ENCODE data around the gene GOLT1B.
"Not testable (repeated sequence)": the region's sequence is repeated elsewhere in the genome, so short reads cannot be mapped to it uniquely, and the experiment has no call there.

The GOLT1B gene, protein sequence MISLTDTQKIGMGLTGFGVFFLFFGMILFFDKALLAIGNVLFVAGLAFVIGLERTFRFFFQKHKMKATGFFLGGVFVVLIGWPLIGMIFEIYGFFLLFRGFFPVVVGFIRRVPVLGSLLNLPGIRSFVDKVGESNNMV

DNA sequence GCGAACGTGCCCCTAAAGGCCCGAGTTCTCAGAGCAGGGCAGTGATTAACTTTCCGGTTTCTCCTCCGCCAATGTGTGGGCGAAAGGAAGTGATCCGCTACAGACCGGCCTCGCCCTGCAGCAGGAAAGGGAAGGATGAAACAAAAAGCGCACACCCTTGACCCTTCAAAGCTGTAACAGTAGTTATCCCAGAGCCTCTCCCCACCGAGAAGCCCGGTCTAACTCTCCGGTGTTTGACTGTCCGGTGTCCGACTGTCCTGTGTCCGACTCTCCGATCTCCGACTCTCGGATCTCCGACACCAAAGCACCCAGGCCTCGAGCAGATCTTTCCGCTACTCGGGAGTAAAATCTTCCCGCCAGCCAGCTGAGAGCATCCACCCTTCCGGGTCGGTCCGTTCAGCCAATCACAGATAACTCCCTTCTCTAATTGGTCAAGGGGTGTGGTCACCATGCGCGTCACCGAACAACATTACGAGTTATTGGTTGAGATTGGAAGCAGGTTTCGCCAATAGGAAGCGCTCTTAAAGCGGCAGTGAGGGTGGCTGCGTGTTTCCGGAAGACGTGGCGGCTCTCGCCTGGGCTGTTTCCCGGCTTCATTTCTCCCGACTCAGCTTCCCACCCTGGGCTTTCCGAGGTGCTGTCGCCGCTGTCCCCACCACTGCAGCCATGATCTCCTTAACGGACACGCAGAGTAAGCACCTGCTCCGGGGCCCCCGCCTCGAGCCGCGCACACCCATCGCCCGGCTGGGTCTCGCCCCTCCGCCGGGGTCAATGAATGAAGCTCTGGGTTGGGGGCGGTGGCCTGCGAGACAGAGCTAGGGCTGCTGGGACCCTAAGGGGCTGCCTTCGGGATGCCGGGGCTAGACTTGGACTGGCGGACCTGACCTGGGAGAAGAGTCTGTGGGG, at the start of gene GOLT1B, which contains the start of gene RECQL:
Gene GOLT1B (plus strand): TSS at position 532 of the 906 bp plus-strand sequence. CDS start 135 bp downstream, at position 667.
Gene RECQL (minus strand): TSS at position 378 of the 906 bp plus-strand sequence. CDS start 2,065 bp downstream, outside the sequence.
- DNase-seq = peak; percentile 93

DNA sequence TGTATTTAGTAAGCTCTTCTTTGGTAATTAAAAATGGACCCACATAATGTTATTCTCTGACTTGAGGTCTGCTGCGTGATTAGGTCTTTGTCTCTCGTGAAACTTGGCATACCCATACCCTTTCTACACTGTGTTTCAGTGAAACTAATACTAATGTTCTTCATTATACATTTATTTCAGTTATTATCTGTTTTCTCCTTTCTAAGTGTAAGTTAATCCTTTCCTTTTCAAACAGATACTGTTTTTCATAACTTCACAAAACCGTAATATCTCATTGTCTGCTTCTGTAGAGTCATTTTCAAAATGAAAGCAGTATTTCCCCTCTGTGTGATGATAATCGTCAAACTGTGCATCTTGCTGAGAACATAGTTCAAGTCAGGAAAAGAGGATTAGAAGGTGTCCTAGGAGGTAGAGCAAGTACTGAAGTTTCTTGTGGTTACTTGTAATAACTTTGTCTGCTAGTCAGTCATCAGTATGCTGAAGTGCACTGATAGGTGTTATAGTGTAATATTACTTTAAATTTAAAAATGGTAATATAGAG, 48.2 kb upstream of the GOLT1B start:
- no peak for DNase-seq

DNA sequence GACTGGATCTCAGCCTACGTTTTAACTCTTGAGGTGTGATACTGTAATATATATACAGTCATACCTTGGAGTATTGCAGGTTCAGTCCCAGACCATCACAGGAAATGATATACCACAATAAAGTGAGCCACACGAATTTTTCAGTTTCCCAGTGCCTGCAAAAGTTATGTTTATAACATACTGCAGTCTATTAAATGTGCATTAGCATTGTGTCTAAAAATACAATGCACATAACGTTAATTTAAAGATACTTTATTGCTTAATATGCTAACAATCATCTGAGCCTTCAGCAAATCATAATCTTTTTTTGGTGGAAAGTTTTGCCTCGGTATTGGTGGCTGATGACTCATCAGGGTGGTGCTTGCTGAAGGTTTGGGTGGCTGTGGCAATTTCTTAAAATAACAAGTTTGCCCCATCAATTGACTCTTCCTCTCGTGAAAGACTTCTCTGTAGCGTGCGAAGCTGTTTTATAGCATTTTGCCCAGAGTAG, 45.3 kb upstream of the GOLT1B start:
- peak; percentile 34 for DNase-seq

DNA sequence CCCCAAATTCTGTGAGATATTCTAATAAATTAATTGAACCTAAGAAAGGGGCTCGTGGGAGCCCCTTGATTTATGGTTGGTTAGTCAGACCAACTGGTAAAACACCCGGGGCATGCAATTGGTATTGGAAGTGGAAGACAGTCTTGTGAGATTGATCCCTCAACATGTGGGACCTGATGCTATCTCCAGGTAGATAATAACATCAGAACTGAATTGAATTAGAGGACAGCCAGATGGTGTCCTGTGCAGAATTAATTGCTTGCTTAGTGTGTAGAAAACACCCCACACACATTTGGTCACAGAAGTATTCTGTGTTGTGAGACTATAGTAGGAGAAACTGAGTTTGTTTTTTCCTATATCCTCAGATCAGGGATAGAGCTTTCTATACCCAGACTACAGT, 42.1 kb upstream of the GOLT1B start:
- DNase-seq = no peak

DNA sequence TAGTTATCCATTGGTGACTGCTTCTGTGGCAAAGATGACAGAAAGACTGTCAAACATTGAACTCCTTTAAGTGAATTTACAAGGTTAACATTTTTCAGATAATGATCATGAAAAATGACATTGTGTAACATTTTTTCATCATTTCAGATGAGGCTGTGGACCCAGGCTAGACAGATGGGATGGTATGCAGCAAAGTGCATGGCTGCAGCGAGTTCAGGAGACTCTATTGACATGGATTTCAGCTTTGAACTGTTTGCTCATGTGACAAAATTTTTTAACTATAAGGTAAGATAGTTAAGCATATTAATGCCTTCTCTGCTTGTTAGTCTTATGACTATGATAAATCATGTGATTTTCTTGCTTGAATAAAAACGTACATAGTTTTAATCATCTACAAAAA, 34.3 kb upstream of the GOLT1B start:
- DNase-seq = not testable (repeated sequence)

DNA sequence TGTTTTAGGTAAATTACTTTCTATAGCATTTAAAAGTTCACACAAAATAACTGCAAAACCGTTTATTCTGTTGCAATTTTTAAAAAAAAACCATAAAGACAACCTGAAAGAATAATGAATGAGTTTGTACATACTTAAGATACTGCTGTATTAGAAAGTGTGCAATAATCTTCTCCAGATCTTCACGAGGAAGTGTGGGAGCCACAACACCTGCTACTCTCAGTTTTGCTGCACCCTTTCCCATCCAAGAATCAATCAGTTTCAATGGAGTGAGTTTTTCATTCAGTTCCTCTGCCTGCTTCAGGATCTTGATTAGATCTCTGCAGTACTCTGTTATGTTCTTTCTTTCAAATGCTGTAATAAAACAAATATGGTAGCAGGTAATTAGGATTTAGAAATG, 30.3 kb upstream of the GOLT1B start:
- no peak for DNase-seq

DNA sequence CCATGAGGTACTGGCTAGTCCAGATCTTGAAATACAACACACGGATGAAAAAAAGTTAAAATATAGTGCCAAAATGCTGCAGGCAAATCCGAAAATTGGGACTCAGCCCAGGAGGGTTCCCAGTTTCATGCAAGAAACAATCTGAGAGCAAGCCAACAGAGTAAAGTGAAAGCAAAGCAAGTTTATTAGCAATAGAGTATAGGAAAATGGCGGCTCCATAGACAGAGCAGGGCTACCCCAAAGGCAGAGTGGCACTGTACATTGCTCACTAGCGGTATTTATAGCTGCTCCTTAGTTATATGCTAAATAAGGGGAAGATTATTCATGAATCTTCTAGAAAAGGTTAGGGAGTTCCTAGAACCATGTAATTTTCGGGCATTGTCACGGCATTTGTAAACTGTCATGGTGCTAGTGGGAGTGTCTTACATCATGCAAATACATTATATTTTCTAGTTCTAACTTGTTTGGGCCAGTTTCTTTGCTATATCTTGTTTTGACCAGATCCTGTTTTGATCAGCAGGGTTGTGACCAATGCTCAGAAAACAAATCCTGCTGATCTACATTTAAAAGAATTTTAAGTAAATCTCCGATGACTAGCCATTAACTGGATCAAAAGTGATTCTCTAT, 29.3 kb upstream of the GOLT1B start:
- DNase-seq = no peak

DNA sequence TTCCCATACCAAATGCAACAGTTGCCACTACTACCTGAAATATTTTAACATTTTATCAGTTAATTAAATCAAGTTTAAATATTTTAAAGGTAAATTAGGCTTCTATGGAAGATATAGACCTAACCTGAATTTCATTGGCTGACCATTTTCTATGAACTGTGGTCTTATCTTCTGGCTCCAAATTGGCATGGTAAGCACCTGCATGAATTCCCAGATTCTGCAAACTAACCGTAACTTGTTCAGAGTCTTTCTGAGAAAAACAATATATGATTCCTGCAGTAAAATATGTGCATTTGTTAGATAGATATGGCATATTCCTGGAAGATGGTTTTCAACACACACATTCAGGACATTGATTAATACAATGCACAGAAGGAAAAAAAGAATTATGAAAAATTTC, 26.0 kb upstream of the GOLT1B start:
- DNase-seq = no peak

DNA sequence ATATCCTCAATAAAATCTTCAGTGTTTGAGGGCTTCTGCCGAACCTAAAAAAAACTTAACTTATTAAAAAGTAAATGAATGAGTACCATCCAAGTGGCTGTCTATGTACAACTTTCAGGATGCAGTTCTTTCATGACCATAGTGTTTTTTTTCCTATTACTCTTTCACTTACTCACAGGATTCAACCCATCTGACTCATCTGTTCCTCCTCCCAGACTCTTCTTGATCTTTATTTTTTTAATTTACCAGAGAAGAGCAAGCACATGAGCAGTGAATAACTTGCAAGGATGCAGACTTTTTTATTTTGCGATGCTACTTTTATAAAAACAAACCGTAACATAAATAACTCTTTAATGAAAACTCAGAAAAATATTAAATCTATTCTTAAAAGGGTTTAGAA, 24.6 kb upstream of the GOLT1B start:
- no peak for DNase-seq

DNA sequence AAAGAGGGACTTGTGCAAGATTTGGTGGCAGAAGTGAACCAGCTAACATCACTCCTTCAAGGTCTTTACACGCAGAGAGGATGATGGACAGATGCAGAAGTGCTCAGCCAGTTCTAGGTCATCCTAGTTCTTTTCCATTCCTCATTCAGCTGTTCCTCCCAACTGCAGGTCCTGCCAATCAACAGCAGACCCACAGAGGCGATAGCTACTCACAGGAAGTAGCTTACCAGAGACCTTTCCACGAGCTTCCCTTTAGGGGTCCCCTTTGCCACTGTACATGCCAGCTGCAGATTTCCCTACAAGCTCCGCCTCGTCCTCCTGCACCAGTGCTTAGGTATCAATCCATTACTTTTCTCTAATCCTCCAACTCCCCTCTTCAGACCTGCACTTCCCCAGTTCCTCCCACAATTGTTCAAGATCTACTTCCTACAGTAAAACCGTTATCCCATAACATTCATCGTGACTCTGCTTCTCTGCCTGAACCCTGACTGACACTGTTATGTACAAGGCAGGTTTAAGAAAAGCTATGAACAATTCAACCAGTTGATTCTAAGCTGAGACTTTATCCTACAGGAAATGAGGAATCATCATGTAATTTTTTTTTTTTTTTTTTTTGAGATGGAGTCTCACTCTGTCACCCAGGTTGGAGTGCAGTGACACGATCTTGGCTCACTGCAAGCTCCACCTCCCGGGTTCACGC, 22.7 kb upstream of the GOLT1B start:
- DNase-seq = no peak

DNA sequence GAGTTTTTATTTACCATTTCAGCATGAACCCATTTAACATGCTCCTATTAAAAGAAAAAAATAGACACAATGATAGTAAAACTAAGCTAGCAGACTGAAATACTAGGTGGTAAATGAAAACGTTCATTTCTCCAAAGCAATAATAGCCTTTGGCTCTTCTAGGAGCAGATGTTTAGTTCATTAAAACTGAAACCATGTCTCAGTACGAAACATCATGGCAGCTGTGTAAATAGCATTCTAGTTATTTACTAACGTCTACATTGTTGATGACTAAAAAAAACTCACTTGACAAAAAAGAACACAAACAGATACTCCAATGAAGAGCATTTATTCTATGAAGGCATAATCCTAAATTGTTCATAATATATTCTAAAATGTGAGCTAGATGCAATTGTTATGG, 18.1 kb upstream of the GOLT1B start:
- DNase-seq = no peak

DNA sequence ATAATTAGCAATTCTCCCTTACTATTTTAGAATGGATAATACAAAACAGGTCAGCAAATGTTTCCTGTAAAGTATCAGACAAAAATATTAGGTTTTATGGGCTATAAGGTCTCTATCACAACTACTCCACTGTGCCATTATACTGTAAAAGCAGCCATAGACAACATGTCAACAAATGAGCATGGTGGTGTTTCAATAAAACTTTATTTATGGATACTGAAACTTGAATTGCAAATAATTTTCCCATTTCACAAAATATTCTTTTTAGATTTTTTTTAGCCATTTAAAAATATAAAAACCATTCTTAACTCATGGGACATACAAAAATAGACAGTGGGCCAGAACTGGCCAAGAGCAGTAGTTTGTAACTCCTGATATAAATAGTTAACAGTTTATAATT, 15.6 kb upstream of the GOLT1B start:
- no peak for DNase-seq

DNA sequence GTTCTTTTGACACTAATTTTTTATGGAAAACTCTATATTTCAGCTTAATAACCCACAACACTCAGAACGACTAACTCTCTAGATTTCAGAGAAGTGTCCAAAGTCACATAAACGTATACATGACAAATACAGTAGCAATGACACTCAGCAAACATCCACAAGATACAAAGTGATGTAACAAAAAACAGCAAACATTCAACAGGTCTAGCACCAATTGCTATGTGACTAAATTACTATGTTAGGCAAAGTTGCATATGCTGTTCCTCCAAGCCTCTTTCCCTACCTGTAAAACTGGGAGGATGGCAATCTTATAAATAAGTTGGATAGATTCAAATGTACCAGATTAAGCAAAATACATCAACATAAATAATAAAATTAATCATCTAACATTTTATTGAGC, 1.8 kb upstream of the GOLT1B start:
- DNase-seq = no peak

DNA sequence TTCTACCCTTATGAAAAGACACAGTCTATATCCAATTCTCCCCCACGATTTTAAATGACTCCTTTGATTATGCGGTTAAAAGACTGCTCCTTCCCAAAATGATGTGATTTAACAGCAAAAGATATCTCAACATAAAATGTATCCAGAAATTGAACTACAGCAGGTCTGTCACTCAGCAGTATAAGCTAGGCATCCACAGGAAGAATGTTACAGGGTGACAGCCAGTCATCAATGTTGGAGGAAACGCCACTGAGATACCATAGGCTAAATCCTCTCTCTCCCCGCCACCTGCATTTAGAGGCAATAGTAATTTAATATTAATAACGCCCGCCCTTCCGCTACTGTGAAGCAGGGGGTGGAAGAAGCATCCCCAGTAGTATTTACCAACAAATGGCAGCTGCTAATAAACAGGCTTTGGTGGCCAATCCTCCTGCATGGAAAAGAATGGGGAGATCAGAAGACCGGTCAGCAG, 767 bp upstream of the GOLT1B start:
- no peak for DNase-seq

DNA sequence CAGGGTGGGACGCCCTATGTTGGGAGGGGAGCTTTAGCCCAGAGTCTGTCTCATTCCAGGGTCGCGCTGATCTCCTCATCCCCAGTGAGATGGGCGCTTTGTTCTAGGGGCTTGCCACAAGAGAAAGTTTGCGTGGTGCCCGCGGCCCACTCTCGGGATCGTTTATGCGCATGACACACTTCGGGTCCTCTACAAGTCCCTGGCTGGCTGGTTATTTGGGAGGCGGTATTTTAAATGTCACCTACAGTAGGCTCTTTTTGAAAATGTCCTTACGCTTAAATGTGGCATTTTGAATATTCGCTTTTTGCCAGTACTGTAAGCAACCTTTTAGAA, 541 bp downstream of the GOLT1B start:
- peak; percentile 35 for DNase-seq

DNA sequence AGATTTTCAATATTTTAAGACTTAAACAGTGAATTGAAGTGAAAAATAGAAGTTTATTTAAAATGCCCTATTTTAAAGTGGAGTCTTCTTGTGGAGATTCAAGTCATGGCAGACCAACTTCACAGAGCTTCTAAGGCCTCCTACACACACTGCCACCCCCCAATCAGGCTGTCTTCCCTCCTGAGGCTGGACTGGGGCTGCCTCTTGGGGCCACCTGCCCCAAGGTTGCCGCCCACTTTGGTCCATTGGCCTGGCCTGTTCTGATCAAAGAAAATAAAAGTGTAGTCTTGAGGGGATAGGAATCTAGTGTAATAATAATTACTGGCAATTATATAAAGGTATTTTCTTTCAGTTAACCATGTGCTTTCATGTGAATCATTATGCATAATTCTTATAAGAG, 1.3 kb downstream of the GOLT1B start:
- DNase-seq = no peak

DNA sequence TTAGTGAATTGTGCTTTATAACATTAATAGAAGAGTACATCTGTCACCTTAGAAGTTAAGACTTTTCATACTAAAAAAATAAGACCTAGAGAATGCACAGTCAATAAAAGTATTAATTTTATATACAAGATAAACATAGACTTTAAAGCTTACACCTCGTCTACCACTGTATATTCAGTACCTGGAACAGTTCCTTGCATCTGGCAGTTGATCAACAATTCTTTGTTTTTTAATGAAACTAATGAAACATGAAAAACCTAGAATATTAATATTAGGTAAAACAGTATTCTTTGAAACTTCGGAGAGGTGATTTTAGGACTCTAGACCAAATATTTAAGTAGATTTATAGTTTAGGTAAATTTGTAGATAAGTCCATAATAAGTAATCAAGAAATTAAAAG, 4.3 kb downstream of the GOLT1B start:
- DNase-seq = no peak

DNA sequence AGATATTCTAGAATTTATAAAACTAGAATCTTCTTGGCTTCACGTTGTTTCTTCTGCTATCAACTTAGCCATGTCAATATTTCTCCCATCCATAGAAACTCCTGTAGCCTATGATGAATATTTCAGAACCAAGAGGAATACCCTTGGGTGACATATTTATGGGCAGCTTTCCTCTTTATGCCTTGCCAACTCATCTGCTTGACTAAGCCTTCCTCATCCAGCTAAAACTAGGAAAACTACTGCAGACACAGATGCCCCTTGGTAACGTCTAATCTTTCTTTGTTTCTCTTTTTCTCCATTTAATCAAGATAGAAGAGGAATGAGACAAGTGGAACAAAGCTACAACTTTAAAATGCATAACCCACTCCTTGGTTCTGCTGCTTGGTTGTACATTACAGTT, 6.3 kb downstream of the GOLT1B start:
- DNase-seq = no peak

DNA sequence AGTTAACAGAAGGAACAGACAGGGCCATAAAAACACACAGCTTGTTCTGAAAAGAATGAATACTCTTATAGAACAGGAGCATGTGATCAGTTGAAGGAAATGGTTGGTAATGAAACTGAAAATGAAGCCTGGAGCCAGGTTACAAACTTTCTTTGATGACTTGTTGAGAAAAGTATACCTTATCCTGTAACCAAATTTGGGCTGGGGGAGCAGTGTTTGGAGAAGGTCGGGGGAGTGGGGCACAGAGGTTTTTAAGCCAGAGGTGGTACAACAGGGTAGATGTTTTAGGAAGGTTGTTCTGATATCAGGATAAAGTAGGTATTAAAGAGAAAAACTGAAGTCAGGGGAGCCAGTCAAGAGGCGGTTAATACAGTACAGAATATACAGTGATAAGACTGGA, 8.2 kb downstream of the GOLT1B start:
- no peak for DNase-seq

DNA sequence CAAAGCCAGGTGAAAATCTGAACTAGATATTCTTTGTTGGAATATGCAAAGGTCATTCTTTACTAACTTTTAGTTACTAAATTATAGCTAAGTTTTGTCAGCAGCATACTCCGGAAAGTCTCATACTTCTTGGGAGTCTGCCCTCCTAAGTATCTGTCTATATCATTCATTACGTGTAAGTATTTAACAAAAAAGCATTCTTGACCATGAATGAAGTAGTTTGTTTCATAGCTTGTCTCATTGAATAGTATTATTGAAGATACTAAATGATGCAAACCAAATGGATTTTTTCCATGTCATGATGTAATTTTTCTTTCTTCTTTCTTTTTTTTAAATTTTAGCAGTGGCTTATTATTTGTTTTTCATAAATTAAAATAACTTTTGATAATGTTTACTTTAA, 14.7 kb downstream of the GOLT1B start:
- DNase-seq = no peak

DNA sequence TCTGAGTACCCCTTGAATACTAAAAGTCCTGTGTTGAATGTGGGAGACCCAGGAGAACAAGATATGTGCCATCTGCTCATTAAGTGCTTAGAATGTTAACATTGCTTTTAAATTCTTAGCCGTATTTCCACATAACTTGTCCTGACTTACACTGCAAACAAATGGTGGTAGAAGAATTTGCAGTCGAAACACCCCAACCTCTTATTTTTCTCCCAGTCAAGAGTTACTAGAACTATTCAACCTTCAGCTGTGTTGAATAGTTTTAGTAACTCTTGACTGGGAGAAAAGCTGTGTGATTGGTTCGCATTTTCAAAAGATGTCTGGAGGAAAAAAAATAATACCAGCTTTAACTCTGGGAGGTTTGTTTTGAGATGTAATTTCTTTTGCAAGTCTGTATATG, 16.9 kb downstream of the GOLT1B start:
- DNase-seq = no peak

DNA sequence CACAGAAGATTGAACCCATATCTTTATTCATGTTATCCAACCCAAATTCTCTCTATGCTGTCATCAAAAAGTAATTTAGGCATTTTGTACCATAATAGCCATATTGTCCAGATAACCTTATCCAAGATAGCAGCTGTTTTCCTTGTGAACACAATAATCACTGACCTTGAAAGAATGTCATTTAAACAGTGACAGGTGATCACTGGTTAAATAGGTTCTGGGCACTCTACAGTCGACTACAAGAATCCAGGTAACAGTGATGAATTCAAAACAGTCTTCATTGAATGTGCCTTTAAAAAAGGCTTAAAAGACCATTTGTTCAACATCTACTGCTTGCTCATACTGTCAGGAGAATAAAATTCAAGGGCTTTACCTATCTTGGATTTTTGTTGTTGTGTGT, 20.0 kb downstream of the GOLT1B start:
- no peak for DNase-seq

DNA sequence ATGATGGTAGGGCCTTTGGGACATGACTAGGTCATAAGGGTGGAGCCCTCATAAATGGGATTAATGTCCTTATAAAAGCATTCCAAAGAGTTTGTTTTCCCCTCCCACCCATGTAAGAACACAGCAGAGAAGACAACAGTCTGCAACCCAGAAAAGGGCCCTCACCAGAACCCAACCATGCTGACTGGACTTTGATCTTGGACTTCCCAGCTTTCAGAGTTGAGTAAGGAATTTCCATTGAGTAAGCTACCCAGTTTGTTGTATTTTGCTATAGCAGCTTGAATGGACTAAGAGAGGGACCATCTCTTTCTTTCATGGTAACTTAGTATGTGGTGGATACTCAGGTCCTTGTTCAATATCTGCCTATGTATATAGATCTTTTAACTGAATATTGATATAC, 21.6 kb downstream of the GOLT1B start:
- no peak for DNase-seq

All from stimulated activated CD4-positive, alpha-beta T cell treated with anti-CD3 and anti-CD28 coated beads, Interleukin-1b, Interleukin-23, amount 100 ng/mL, for 48 hours (primary cell).